Measurements from ENCODE around the gene KLHL28. TPM values are rescaled to one million over a fixed set of nuclear protein-coding genes. Genes with fewer than 3 reads are reported as not detected.
"Not testable (repeated sequence)": the region's sequence is repeated elsewhere in the genome, so short reads cannot be mapped to it uniquely, and the experiment has no call there.

KLHL28 gene
- total RNA-seq, 4 donors from 2014 or later: 1.00 to 22.1 (median 15.3) TPM

DNA sequence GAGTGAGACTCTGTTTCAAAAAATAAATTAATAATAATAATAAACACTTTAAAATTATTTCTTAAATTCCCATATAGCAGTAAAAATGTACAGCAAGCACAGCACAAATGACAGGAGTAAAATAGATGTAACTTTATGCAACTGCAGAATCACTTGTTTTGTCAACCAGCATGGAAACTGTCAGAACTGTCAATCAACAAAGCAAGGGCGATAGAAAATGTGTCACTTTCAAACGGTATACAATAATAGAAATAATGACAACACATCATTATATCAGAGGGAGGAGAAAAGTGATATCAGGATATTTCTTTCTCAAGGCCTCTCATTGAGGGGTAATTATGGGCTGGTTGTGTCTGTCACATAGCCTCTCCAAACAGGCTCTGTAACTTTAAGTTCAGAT, 68.2 kb downstream of the KLHL28 start:
- Histone ChIP-seq H3K4me3 (no peak overlapping the region), H3K36me3 (no peaks in the 10 kb centered on the region), H3K27me3 (no peaks in the 10 kb centered on the region), H3K27ac (no peak overlapping the region), H3K4me1 (peaks cover 0 to 26% (median 5%) of the 10 kb centered on the region in 4 donors), H3K9me3 (no peaks in the 10 kb centered on the region)
- intact Hi-C loops (cut with DNase I; ENCODE audit: low total_unique reads): no loop called here
- 78 to 91% methylated on average over 2 of the region's 2 CpGs for WGBS, 2 donors (ENCODE audit: low coverage in 1 of 2)
- DNase-seq: no peak
- in situ Hi-C loops (cut with MboI; ENCODE audit: low pct_ligation_motif_present in 1 of 4, low pct_unique_long_range_greater_than_20kb in 1 of 4, low sequenced_read_pairs in 3 of 4): no loop called here
- TF ChIP-seq EP300 (IDR thresholded peaks at IDR 0.05; ENCODE audit: low read depth): no peak
- no peak for TF ChIP-seq POLR2AphosphoS5 (IDR thresholded peaks at IDR 0.05)
- TF ChIP-seq, protein P1, sequence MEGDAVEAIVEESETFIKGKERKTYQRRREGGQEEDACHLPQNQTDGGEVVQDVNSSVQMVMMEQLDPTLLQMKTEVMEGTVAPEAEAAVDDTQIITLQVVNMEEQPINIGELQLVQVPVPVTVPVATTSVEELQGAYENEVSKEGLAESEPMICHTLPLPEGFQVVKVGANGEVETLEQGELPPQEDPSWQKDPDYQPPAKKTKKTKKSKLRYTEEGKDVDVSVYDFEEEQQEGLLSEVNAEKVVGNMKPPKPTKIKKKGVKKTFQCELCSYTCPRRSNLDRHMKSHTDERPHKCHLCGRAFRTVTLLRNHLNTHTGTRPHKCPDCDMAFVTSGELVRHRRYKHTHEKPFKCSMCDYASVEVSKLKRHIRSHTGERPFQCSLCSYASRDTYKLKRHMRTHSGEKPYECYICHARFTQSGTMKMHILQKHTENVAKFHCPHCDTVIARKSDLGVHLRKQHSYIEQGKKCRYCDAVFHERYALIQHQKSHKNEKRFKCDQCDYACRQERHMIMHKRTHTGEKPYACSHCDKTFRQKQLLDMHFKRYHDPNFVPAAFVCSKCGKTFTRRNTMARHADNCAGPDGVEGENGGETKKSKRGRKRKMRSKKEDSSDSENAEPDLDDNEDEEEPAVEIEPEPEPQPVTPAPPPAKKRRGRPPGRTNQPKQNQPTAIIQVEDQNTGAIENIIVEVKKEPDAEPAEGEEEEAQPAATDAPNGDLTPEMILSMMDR (IDR thresholded peaks at IDR 0.05): no peak
- TF ChIP-seq POLR2A (IDR thresholded peaks at IDR 0.05): no peak

DNA sequence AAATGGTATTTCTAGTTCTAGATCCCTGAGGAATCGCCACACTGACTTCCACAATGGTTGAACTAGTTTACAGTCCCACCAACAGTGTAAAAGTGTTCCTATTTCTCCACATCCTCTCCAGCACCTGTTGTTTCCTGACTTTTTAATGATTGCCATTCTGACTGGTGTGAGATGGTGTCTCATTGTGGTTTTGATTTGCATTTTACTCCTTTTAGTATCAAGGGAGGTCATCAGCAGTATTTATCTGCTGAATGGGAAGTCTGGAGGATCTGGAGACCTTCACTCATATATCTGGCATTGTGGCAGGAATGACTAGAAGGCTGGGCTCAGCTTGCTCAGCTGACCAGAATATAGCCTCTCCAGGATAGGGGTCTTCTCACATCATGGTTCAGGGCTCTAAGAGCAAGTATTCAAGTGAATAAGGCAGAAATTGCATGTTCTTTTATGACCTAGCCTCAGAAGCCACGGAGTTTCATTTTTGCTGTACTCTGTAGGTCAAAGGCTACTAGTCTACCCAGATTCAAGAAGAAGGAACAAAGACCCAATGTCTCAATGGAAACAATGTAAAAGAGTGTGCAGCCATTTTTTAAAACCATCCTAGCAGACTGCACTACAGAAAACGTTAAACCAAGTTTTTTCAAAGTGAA, 69.9 kb downstream of the KLHL28 start:
- H3K4me1 ChIP-seq: peaks cover 0 to 20% (median 5%) of the 10 kb centered on the region in 4 donors
- 47 to 61% methylated on average over 2 of the region's 3 CpGs for WGBS, 2 donors (ENCODE audit: low coverage in 1 of 2)
- in situ Hi-C loops (cut with MboI; ENCODE audit: low pct_ligation_motif_present in 1 of 4, low pct_unique_long_range_greater_than_20kb in 1 of 4, low sequenced_read_pairs in 3 of 4); H3K27ac ChIP-seq; H3K4me3 ChIP-seq; H3K9me3 ChIP-seq; DNase-seq; H3K36me3 ChIP-seq; intact Hi-C loops (cut with DNase I; ENCODE audit: low total_unique reads); H3K27me3 ChIP-seq: not testable (repeated sequence)

DNA sequence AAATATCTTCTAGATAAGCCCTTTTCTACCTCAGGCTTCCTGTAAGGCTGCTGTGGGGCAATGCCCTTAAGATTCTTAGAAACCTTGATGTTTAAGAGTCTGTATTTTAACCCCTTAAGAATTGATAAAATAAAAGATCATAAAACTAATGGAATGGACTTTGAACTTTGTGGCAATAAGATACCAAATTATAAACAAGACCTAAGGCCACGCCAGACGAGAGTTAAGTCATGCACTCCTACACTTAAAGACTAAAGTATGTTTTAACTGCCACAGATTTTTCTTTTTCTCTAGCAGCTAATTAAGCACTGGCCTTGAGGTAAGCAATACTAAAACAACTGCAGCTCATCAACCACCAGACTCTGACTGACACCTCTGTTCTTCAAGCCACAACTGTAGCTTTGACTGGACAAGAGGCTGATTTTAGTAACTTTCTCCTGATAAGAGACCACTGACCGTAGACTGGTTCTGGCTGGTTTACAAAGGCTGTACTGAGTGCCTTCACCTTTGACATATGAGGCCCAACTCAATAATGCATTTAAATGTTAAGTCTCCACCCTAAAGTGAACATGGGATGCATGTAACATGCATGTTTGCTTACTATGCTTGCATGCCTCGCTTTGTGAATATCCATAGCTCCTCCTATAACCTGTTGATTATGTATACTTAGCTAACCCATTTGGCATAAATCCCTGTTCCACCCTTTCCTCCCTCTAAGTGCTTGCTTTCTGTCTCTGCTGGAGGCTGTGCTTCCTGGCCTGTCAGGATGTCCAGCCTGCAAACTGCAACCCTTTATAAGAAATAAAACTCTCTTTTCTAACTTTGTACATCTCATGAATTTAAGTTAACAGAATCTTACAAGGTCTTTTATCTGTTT, 71.9 kb downstream of the KLHL28 start:
- peaks cover 0 to 13% (median 0%) of the 10 kb centered on the region in 4 donors for H3K4me1 ChIP-seq
- H3K36me3 ChIP-seq: no peaks in the 10 kb centered on the region
- in situ Hi-C loops (cut with MboI; ENCODE audit: low pct_ligation_motif_present in 1 of 4, low pct_unique_long_range_greater_than_20kb in 1 of 4, low sequenced_read_pairs in 3 of 4): no loop called here
- H3K4me3 ChIP-seq: no peak overlapping the region
- no peak for DNase-seq
- TF ChIP-seq EP300 (IDR thresholded peaks at IDR 0.05; ENCODE audit: low read depth) (no peak), POLR2AphosphoS5 (IDR thresholded peaks at IDR 0.05) (no peak), POLR2A (IDR thresholded peaks at IDR 0.05) (no peak)
- TF ChIP-seq, protein P1 (IDR thresholded peaks at IDR 0.05): no peak
- intact Hi-C loops (cut with DNase I; ENCODE audit: low total_unique reads): no loop called here
- H3K27ac ChIP-seq: no peak overlapping the region
- H3K27me3 ChIP-seq: no peaks in the 10 kb centered on the region
- no peaks in the 10 kb centered on the region for H3K9me3 ChIP-seq
- WGBS, 2 donors (ENCODE audit: low coverage in 1 of 2): 41 to 54% methylated on average over 3 to 4 of the region's 4 CpGs

DNA sequence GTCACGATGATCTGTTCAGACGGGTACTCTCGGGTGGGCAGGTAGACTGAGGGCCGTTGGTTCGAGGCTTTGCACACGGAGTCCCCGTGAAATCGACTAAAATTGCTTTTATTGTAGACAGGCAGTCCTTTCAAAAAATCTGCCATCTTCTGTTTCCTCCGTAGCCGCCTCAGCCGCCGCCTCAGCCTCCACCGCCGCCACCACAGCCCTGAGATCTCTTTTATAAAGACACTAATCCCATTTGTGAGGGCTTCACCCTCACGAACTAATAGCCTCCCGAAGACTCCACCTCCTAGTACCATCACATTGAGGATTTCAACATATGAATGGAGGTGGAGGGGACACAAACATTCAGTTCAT, 74.2 kb downstream of the KLHL28 start:
- H3K4me3 ChIP-seq: no peak overlapping the region
- WGBS, 2 donors (ENCODE audit: low coverage in 1 of 2): 97% methylated on average over 16 of the region's 16 CpGs; no CpG with 5 or more reads in 1 of the 2 donors
- intact Hi-C loops (cut with DNase I; ENCODE audit: low total_unique reads) (no loop called here), in situ Hi-C loops (cut with MboI; ENCODE audit: low pct_ligation_motif_present in 1 of 4, low pct_unique_long_range_greater_than_20kb in 1 of 4, low sequenced_read_pairs in 3 of 4) (no loop called here)
- TF ChIP-seq, protein P1 (IDR thresholded peaks at IDR 0.05): no peak
- TF ChIP-seq POLR2AphosphoS5 (IDR thresholded peaks at IDR 0.05) (no peak), POLR2A (IDR thresholded peaks at IDR 0.05) (no peak), EP300 (IDR thresholded peaks at IDR 0.05; ENCODE audit: low read depth) (no peak)
- peaks cover 0 to 13% (median 0%) of the 10 kb centered on the region in 4 donors for H3K4me1 ChIP-seq
- H3K27me3 ChIP-seq: no peaks in the 10 kb centered on the region
- H3K36me3 ChIP-seq: no peaks in the 10 kb centered on the region
- no peak overlapping the region for H3K27ac ChIP-seq
- no peak for DNase-seq
- H3K9me3 ChIP-seq: peaks cover 1 to 4% of the 10 kb centered on the region in 2 donors
